Parathyroid adenoma (tissue), 2 donors: ENCODE data around the gene TRMT44.

ENCODE experiments used
- H2AFZ ChIP-seq: fragments of 300-600 bp; sonication (generic); one replicate; pipeline ENCODE4 v1.7.0; 2017; ENCODE audit warnings: antibody characterized with exemption, mild to moderate bottlenecking
- H3K27ac ChIP-seq: fragments of 300-600 bp; sonication (generic); one replicate; pipeline ENCODE4 v1.7.0; 2017
- H3K27me3 ChIP-seq: fragments of 300-600 bp; sonication (generic); one replicate; pipeline ENCODE4 v1.7.0; 2017; ENCODE audit warnings: low read length; ENCODE audit not compliant: control insufficient read depth, insufficient read depth
- H3K36me3 ChIP-seq: fragments of 300-600 bp; sonication (generic); one replicate; pipeline ENCODE4 v1.7.0; 2017; ENCODE audit warnings: low read length; ENCODE audit not compliant: control insufficient read depth, insufficient read depth
- H3K4me1 ChIP-seq: fragments of 300-600 bp; sonication (generic); one replicate; pipeline ENCODE4 v1.7.0; 2017; ENCODE audit warnings: control low read depth
- H3K4me2 ChIP-seq: fragments of 300-600 bp; sonication (generic); one replicate; pipeline ENCODE4 v1.7.0; 2017; ENCODE audit warnings: low read length
- H3K4me3 ChIP-seq: fragments of 300-600 bp; sonication (generic); one replicate; pipeline ENCODE4 v1.7.0; 2017; ENCODE audit warnings: low read depth, low read length
- H3K79me2 ChIP-seq: fragments of 300-600 bp; sonication (generic); one replicate; pipeline ENCODE4 v1.7.0; 2017; ENCODE audit warnings: control low read depth
- H3K9ac ChIP-seq: fragments of 300-600 bp; sonication (generic); one replicate; pipeline ENCODE4 v1.7.0; 2017; ENCODE audit warnings: mild to moderate bottlenecking
- H3K9me3 ChIP-seq: fragments of 300-600 bp; sonication (generic); one replicate; pipeline ENCODE4 v1.7.0; 2017; ENCODE audit warnings: low read length; ENCODE audit not compliant: control insufficient read depth
- CTCF ChIP-seq: fragments of 300-600 bp; sonication (generic); IDR thresholded peaks from one replicate; pipeline ENCODE4 v1.7.0; 2017; ENCODE audit warnings: antibody characterized with exemption, mild to moderate bottlenecking
- donor health status: primary hyperparathyroidism.

The TRMT44 gene

DNA sequence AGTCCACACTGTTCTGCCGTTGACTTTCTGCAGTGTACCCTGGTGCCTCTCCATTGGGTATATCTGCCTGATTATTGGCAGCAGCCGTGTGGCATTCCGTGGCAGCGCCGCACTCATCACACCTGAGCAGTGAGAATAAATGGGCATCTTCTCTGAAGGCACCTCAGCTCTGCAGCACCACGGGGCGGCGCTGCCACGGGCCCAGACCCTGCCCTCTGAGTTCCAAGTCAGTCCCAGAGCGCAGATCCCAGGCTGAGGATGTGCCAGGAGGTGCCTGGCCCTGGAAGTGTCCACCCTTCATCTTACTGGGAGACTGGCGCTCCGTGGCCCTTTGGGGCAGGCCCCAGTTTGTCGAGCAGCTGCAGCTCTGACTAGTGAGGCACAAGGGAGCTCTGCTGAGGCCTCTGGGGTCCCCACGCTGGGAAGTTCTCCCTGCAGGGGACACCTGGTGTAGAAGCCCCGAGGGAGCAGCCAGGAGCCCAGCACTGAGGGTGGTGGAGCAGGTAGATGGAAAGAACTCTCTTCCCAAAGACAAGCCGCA, 36.6 kb downstream of the TRMT44 start:
- Histone ChIP-seq H3K4me3 (no peak overlapping the region), H3K4me2 (no peak overlapping the region), H2AFZ (no peak overlapping the region), H3K9ac (no peak overlapping the region), H3K9me3 (no peaks in the 10 kb centered on the region), H3K27ac (no peak overlapping the region), H3K4me1 (peaks cover 16% of the 10 kb centered on the region), H3K79me2 (no peaks in the 10 kb centered on the region), H3K27me3 (no peaks in the 10 kb centered on the region), H3K36me3 (no peaks in the 10 kb centered on the region)
- no peak for TF ChIP-seq CTCF

- no peak for TF ChIP-seq CTCF
- no peak overlapping the region for H3K9ac ChIP-seq
- H3K4me3 ChIP-seq: no peak overlapping the region
- H3K27ac ChIP-seq: no peak overlapping the region
- H3K4me2 ChIP-seq: no peak overlapping the region
- H3K36me3 ChIP-seq: no peaks in the 10 kb centered on the region
- H3K4me1 ChIP-seq: peaks cover 13% of the 10 kb centered on the region
- no peaks in the 10 kb centered on the region for H3K9me3 ChIP-seq
- no peaks in the 10 kb centered on the region for H3K79me2 ChIP-seq
- H2AFZ ChIP-seq: no peak overlapping the region
- H3K27me3 ChIP-seq: no peaks in the 10 kb centered on the region
Measured at GRCh38 chr4:8477676-8478075, 37.1 kb downstream of the TRMT44 start.

DNA sequence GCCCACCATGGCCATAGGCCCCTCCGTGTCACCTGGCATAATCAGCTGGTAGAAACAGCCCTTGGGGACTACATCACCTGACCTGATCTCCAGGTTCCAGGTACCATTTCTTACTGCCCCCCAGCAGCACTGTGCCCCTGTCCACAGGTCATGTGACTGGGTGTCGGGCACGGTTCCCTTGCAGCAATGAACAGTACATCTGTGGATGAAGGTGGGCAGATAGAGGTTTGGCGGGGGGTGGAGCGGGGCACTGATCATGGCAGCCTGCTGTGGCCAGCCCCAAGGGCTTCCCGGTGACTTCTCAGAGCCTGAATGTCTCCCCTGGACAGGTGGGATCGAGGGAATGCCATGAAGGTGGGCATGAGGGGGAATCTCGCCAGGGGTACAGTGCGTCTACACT, 37.8 kb downstream of the TRMT44 start:
- no peak overlapping the region for H3K4me3 ChIP-seq
- no peaks in the 10 kb centered on the region for H3K27me3 ChIP-seq
- H3K9me3 ChIP-seq: no peaks in the 10 kb centered on the region
- H3K27ac ChIP-seq: no peak overlapping the region
- no peaks in the 10 kb centered on the region for H3K36me3 ChIP-seq
- no peaks in the 10 kb centered on the region for H3K79me2 ChIP-seq
- no peak for TF ChIP-seq CTCF
- no peak overlapping the region for H3K4me2 ChIP-seq
- H3K9ac ChIP-seq: no peak overlapping the region
- H3K4me1 ChIP-seq: peaks cover 10% of the 10 kb centered on the region
- H2AFZ ChIP-seq: no peak overlapping the region

- no peak overlapping the region for H3K4me3 ChIP-seq
- no peaks in the 10 kb centered on the region for H3K36me3 ChIP-seq
- H3K79me2 ChIP-seq: no peaks in the 10 kb centered on the region
- no peaks in the 10 kb centered on the region for H3K9me3 ChIP-seq
- H2AFZ ChIP-seq: no peak overlapping the region
- H3K27ac ChIP-seq: no peak overlapping the region
- TF ChIP-seq CTCF: no peak
- H3K9ac ChIP-seq: no peak overlapping the region
- H3K4me2 ChIP-seq: no peak overlapping the region
- peaks cover 4% of the 10 kb centered on the region for H3K4me1 ChIP-seq
- H3K27me3 ChIP-seq: no peaks in the 10 kb centered on the region
Measured at GRCh38 chr4:8478801-8479744, 38.5 kb downstream of the TRMT44 start.
